Measurements from ENCODE around the gene CCDC85A. TPM values are rescaled to one million over a fixed set of nuclear protein-coding genes. Genes with fewer than 3 reads are reported as not detected.

CCDC85A gene
- total RNA-seq, 1 donor from 2014 or later = not detected

DNA sequence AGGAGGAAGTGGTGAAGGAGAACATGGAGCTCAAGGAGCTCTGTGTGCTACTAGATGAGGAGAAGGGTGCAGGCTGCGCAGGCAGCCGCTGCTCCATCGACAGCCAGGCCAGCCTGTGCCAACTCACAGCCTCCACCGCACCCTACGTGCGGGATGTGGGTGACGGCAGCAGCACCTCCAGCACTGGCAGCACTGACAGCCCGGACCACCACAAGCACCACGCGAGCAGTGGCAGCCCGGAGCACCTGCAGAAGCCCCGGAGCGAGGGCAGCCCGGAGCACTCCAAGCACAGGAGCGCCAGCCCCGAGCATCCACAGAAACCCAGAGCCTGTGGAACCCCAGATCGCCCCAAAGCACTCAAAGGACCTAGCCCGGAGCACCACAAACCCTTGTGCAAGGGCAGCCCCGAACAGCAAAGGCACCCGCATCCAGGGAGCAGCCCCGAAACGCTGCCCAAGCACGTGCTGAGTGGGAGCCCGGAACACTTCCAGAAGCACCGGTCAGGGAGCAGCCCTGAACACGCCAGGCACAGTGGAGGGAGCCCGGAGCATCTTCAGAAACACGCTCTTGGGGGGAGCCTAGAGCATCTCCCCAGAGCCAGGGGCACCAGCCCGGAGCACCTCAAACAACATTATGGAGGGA, 9.0 kb downstream of the CCDC85A start:
- ChIA-PET POLR2A (no interaction called here), CTCF (no interaction called here)
- TF ChIP-seq, protein P1, sequence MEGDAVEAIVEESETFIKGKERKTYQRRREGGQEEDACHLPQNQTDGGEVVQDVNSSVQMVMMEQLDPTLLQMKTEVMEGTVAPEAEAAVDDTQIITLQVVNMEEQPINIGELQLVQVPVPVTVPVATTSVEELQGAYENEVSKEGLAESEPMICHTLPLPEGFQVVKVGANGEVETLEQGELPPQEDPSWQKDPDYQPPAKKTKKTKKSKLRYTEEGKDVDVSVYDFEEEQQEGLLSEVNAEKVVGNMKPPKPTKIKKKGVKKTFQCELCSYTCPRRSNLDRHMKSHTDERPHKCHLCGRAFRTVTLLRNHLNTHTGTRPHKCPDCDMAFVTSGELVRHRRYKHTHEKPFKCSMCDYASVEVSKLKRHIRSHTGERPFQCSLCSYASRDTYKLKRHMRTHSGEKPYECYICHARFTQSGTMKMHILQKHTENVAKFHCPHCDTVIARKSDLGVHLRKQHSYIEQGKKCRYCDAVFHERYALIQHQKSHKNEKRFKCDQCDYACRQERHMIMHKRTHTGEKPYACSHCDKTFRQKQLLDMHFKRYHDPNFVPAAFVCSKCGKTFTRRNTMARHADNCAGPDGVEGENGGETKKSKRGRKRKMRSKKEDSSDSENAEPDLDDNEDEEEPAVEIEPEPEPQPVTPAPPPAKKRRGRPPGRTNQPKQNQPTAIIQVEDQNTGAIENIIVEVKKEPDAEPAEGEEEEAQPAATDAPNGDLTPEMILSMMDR (IDR thresholded peaks at IDR 0.05) = no peak
- Mint-ChIP-seq H3K27ac (no peak overlapping the region), H3K27me3 (peaks cover 18% of the 10 kb centered on the region), H3K9me3 (no peaks in the 10 kb centered on the region), H3K4me1 (no peaks in the 10 kb centered on the region), H3K4me3 (no peak overlapping the region), H3K36me3 (ENCODE audit: low read depth) (no peaks in the 10 kb centered on the region)
- ATAC-seq (ENCODE audit: low read depth) (no peak), DNase-seq (no peak)
- intact Hi-C loops (cut with micrococcal nuclease) = no loop called here

DNA sequence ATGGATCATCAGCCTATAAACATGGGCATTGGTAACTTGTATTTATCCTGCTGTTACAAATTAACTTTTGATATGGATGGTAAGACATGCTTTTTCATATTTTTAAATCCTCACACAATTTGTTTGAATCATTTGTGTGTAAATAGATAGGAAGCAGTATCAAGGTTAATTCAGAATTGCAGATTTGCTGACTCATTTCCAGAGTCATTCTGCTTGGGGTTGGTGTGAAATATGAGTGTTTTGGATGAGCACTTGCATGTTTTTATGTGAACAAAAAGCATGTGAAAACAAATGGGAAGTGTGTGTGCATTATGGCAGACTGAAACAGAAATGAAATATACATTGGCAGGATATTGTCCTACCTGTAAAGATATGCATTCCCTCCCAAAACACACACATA, 11.8 kb downstream of the CCDC85A start:
- DNase-seq (no peak), ATAC-seq (ENCODE audit: low read depth) (no peak)
- Mint-ChIP-seq H3K27me3 (peaks cover 3% of the 10 kb centered on the region), H3K4me1 (no peaks in the 10 kb centered on the region), H3K9me3 (no peaks in the 10 kb centered on the region), H3K36me3 (ENCODE audit: low read depth) (no peaks in the 10 kb centered on the region), H3K27ac (no peak overlapping the region), H3K4me3 (no peak overlapping the region)
- ChIA-PET POLR2A (no interaction called here), CTCF (no interaction called here)
- TF ChIP-seq, protein P1 (IDR thresholded peaks at IDR 0.05) = no peak
- intact Hi-C loops (cut with micrococcal nuclease) = no loop called here

- no peaks in the 10 kb centered on the region for H3K36me3 Mint-ChIP-seq (ENCODE audit: low read depth)
- peaks cover 2% of the 10 kb centered on the region for H3K27me3 Mint-ChIP-seq
- ChIA-PET CTCF (no interaction called here), POLR2A (no interaction called here)
- no peaks in the 10 kb centered on the region for H3K9me3 Mint-ChIP-seq
- DNase-seq (no peak), ATAC-seq (ENCODE audit: low read depth) (no peak)
- no peak overlapping the region for H3K4me3 Mint-ChIP-seq
- TF ChIP-seq, protein P1 (IDR thresholded peaks at IDR 0.05) = no peak
- no peaks in the 10 kb centered on the region for H3K4me1 Mint-ChIP-seq
- no peak overlapping the region for H3K27ac Mint-ChIP-seq
- intact Hi-C loops (cut with micrococcal nuclease) = no loop called here
Measured at GRCh38 chr2:56197816-56198215, 14.0 kb downstream of the CCDC85A start.

- Mint-ChIP-seq H3K27ac (no peak overlapping the region), H3K4me1 (no peaks in the 10 kb centered on the region), H3K36me3 (ENCODE audit: low read depth) (no peaks in the 10 kb centered on the region), H3K4me3 (no peak overlapping the region), H3K9me3 (no peaks in the 10 kb centered on the region), H3K27me3 (no peaks in the 10 kb centered on the region)
- ATAC-seq (ENCODE audit: low read depth) = no peak
- no peak for DNase-seq
- CTCF ChIA-PET = interaction anchor here (1.0 kb wide), 1 partner anchor 10 kb away, joined by 3 read pairs; no protein-coding TSS in a partner anchor
- intact Hi-C loops (cut with micrococcal nuclease) = no loop called here
- TF ChIP-seq, protein P1 (IDR thresholded peaks at IDR 0.05) = no peak
- POLR2A ChIA-PET = no interaction called here
Measured at GRCh38 chr2:56198936-56199335, 15.1 kb downstream of the CCDC85A start.

DNA sequence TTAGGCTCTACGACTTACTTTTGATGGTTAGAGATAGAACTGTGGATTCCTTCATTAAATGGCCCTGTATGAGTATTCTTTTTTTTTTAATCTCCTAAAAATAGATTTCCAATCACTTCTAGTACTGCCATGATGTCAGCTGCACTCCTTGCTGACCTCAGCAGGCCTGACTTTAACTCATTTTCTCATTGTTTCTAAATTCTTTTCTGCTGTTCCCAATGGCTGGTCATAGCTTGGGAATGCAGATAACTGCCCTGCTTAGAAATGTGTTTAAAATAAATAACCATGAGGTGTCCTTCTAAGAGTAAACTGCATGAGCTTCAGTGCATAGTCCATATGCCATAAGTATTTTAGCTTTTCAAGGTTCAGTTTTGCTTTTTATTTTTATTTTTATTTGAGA, 15.7 kb downstream of the CCDC85A start:
- H3K9me3 Mint-ChIP-seq = no peaks in the 10 kb centered on the region
- intact Hi-C loops (cut with micrococcal nuclease) = no loop called here
- H3K4me3 Mint-ChIP-seq = no peak overlapping the region
- ChIA-PET CTCF (interaction anchor here (1.0 kb wide), 1 partner anchor 11 kb away, joined by 3 read pairs; no protein-coding TSS in a partner anchor), POLR2A (no interaction called here)
- no peaks in the 10 kb centered on the region for H3K4me1 Mint-ChIP-seq
- no peak overlapping the region for H3K27ac Mint-ChIP-seq
- TF ChIP-seq, protein P1 (IDR thresholded peaks at IDR 0.05) = no peak
- no peaks in the 10 kb centered on the region for H3K36me3 Mint-ChIP-seq (ENCODE audit: low read depth)
- DNase-seq = no peak
- no peaks in the 10 kb centered on the region for H3K27me3 Mint-ChIP-seq
- no peak for ATAC-seq (ENCODE audit: low read depth)

Measured in activated B cell treated with CpG ODN at 0.5 μM for 24 hours (primary cell).